Measurements from ENCODE around the gene YWHAQ. TPM values are rescaled to one million over a fixed set of nuclear protein-coding genes. Genes with fewer than 3 reads are reported as not detected.

The YWHAQ gene
- total and polyA plus RNA-seq, 4 donors, result 68.8 to 145 (median 88.0) TPM

DNA sequence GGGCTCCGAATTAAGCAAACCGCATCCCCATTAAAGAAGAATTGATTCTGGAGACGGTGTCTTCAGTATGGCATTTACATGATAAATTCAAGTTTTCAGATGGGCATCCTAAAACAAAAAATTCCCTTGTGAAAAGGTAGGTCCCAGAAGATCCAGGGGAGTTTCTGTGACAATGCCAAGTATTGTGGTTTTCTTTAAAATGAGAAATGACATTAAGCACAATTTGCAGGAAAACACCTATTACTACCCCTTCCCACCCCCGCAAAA, 689 bp upstream of the YWHAQ start:
- peaks cover 0 to 15% (median 8%) of the 10 kb centered on the region in 4 donors for H3K4me1 ChIP-seq (ENCODE audit: control insufficient read depth in 4 of 4, insufficient read depth in 4 of 4, low read length in 3 of 4)
- DNase-seq (ENCODE audit: low spot score), result no peak
- WGBS, result 29% methylated on average over 4 of the region's 4 CpGs
- no peak overlapping the region for H3K27ac ChIP-seq (ENCODE audit: low read depth in 1 of 2, low read length in 2 of 2)
- peak overlapping the region in 2 of 3 donors; percentile 55 to 58 for H3K4me3 ChIP-seq (ENCODE audit: low read depth in 1 of 3, low read length in 3 of 3)
- no peaks in the 10 kb centered on the region for H3K9me3 ChIP-seq (ENCODE audit: control insufficient read depth in 4 of 4, low read length in 3 of 4)
- no peak for TF ChIP-seq SP1 (IDR thresholded peaks at IDR 0.05)
- TF ChIP-seq HNF4A (conservative IDR thresholded peaks at IDR 0.05), result no peak
- TF ChIP-seq, protein P1, sequence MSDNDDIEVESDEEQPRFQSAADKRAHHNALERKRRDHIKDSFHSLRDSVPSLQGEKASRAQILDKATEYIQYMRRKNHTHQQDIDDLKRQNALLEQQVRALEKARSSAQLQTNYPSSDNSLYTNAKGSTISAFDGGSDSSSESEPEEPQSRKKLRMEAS (IDR thresholded peaks at IDR 0.05), result no peak
- TF ChIP-seq YY1 (IDR thresholded peaks at IDR 0.05), result no peak
- no peak for TF ChIP-seq RXRA (IDR thresholded peaks at IDR 0.05)
- H3K36me3 ChIP-seq (ENCODE audit: control insufficient read depth in 4 of 4, insufficient read depth in 3 of 4, low read depth in 1 of 4, low read length in 3 of 4), result no peaks in the 10 kb centered on the region
- H3K9ac ChIP-seq (ENCODE audit: low read depth in 1 of 2, low read length in 2 of 2), result no peak overlapping the region
- H3K27me3 ChIP-seq (ENCODE audit: control insufficient read depth in 4 of 4, insufficient read depth in 4 of 4, low read length in 3 of 4), result no peaks in the 10 kb centered on the region

DNA sequence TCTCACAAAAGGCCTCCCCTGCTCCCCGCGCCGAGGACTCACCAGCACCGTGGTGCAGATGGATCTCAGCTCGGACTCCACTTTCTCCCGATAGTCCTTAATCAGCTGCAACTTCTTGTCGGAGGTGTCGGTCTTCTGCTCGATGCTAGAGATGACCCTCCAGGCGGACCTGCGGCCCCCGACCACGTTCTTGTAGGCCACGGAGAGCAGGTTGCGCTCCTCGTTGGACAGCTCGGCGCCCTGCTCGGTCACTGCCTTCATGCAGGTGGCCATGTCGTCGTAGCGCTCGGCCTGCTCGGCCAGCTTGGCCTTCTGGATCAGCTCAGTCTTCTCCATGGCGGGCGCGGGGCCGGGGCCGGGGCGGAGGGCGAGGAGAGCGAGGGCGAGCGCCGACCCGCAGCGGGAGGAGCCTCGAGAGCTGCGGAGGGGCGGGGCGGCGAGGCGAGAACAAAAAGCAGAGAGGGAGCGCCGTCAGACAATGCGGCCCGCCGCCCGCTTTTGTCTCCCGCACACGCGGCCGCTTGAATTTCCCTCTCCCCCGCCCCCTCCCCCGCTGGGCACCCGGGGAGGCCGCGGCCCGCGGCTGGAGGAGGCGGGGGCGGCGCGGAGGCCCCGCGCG, 571 bp downstream of the YWHAQ start:
- TF ChIP-seq, protein P2, sequence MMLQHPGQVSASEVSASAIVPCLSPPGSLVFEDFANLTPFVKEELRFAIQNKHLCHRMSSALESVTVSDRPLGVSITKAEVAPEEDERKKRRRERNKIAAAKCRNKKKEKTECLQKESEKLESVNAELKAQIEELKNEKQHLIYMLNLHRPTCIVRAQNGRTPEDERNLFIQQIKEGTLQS (IDR thresholded peaks at IDR 0.05), result no peak
- no peak for TF ChIP-seq FOXA1 (IDR thresholded peaks at IDR 0.05)
- TF ChIP-seq, protein P3, sequence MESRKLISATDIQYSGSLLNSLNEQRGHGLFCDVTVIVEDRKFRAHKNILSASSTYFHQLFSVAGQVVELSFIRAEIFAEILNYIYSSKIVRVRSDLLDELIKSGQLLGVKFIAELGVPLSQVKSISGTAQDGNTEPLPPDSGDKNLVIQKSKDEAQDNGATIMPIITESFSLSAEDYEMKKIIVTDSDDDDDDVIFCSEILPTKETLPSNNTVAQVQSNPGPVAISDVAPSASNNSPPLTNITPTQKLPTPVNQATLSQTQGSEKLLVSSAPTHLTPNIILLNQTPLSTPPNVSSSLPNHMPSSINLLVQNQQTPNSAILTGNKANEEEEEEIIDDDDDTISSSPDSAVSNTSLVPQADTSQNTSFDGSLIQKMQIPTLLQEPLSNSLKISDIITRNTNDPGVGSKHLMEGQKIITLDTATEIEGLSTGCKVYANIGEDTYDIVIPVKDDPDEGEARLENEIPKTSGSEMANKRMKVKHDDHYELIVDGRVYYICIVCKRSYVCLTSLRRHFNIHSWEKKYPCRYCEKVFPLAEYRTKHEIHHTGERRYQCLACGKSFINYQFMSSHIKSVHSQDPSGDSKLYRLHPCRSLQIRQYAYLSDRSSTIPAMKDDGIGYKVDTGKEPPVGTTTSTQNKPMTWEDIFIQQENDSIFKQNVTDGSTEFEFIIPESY (IDR thresholded peaks at IDR 0.05), result no peak
- no peak for TF ChIP-seq YY1 (IDR thresholded peaks at IDR 0.05)
- TF ChIP-seq GABPA (IDR thresholded peaks at IDR 0.05 in 1 of 2, conservative IDR thresholded peaks at IDR 0.05 in 1 of 2), result no peak
- no peak for TF ChIP-seq HNF4A (conservative IDR thresholded peaks at IDR 0.05)
- no peak for TF ChIP-seq FOXA2 (IDR thresholded peaks at IDR 0.05)
- TF ChIP-seq TAF1 (conservative IDR thresholded peaks at IDR 0.05), result no peak
- TF ChIP-seq RAD21 (IDR thresholded peaks at IDR 0.05), result no peak
- TF ChIP-seq, protein P1 (IDR thresholded peaks at IDR 0.05), result no peak
- TF ChIP-seq NR2F2 (IDR thresholded peaks at IDR 0.05), result no peak
- TF ChIP-seq, protein P4, sequence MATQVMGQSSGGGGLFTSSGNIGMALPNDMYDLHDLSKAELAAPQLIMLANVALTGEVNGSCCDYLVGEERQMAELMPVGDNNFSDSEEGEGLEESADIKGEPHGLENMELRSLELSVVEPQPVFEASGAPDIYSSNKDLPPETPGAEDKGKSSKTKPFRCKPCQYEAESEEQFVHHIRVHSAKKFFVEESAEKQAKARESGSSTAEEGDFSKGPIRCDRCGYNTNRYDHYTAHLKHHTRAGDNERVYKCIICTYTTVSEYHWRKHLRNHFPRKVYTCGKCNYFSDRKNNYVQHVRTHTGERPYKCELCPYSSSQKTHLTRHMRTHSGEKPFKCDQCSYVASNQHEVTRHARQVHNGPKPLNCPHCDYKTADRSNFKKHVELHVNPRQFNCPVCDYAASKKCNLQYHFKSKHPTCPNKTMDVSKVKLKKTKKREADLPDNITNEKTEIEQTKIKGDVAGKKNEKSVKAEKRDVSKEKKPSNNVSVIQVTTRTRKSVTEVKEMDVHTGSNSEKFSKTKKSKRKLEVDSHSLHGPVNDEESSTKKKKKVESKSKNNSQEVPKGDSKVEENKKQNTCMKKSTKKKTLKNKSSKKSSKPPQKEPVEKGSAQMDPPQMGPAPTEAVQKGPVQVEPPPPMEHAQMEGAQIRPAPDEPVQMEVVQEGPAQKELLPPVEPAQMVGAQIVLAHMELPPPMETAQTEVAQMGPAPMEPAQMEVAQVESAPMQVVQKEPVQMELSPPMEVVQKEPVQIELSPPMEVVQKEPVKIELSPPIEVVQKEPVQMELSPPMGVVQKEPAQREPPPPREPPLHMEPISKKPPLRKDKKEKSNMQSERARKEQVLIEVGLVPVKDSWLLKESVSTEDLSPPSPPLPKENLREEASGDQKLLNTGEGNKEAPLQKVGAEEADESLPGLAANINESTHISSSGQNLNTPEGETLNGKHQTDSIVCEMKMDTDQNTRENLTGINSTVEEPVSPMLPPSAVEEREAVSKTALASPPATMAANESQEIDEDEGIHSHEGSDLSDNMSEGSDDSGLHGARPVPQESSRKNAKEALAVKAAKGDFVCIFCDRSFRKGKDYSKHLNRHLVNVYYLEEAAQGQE (IDR thresholded peaks at IDR 0.05), result no peak
- TF ChIP-seq HNF4G (IDR thresholded peaks at IDR 0.05), result no peak
- TF ChIP-seq JUND (IDR thresholded peaks at IDR 0.05), result no peak
- WGBS, result under 1% methylated on average over 67 of the region's 67 CpGs

More for the DNA sequence above, 571 bp downstream of the YWHAQ start:
- Histone ChIP-seq H3K36me3 (ENCODE audit: control insufficient read depth in 4 of 4, insufficient read depth in 3 of 4, low read depth in 1 of 4, low read length in 3 of 4) (no peaks in the 10 kb centered on the region), H3K27ac (ENCODE audit: low read depth in 1 of 2, low read length in 2 of 2) (peak overlapping the region; percentile 80 to 83), H3K4me1 (ENCODE audit: control insufficient read depth in 4 of 4, insufficient read depth in 4 of 4, low read length in 3 of 4) (peaks cover 0 to 18% (median 9%) of the 10 kb centered on the region in 4 donors), H3K9ac (ENCODE audit: low read depth in 1 of 2, low read length in 2 of 2) (peak overlapping the region; percentile 69 to 85), H3K4me3 (ENCODE audit: low read depth in 1 of 3, low read length in 3 of 3) (peak overlapping the region; percentile 58 to 97 (median 60)), H3K27me3 (ENCODE audit: control insufficient read depth in 4 of 4, insufficient read depth in 4 of 4, low read length in 3 of 4) (no peaks in the 10 kb centered on the region), H3K9me3 (ENCODE audit: control insufficient read depth in 4 of 4, low read length in 3 of 4) (no peaks in the 10 kb centered on the region)
- DNase-seq (ENCODE audit: low spot score), result peak; percentile 76

Data from liver (tissue), 9 donors.